BE2C (cell line): Measurements from ENCODE around the gene KLHL35.
A peak's percentile ranks its signal among the peaks of the same experiment; 100 is the strongest.
"Not testable (repeated sequence)": the region's sequence is repeated elsewhere in the genome, so short reads cannot be mapped to it uniquely, and the experiment has no call there.

Source experiments
- DNase-seq: peaks from one replicate; pipeline ENCODE4 v3.0.0-alpha.2; 2020
- H3K27me3 ChIP-seq: fragments of 250-450 bp; sonication (Bioruptor Pico); 2 replicates; pipeline ENCODE4 v1.5.1; 2020; ENCODE audit warnings: mild to moderate bottlenecking
- H3K36me3 ChIP-seq: fragments of 250-450 bp; sonication (Bioruptor Pico); 2 replicates; pipeline ENCODE4 v1.5.1; 2020; ENCODE audit warnings: mild to moderate bottlenecking
- H3K4me1 ChIP-seq: fragments of 250-450 bp; sonication (Bioruptor Pico); 2 replicates; pipeline ENCODE4 v1.5.1; 2020
- H3K4me3 ChIP-seq: 2 replicates; pipeline ENCODE4 v1.5.1; 2011; ENCODE audit warnings: low read depth, low read length
- H3K9me3 ChIP-seq: fragments of 250-450 bp; sonication (Bioruptor Pico); 2 replicates; pipeline ENCODE4 v1.5.1; 2020
- CTCF ChIP-seq: IDR thresholded peaks from 2 replicates; pipeline ENCODE4 v1.5.1; 2012; ENCODE audit warnings: mild to moderate bottlenecking, low read depth, low read length

The KLHL35 gene

DNA sequence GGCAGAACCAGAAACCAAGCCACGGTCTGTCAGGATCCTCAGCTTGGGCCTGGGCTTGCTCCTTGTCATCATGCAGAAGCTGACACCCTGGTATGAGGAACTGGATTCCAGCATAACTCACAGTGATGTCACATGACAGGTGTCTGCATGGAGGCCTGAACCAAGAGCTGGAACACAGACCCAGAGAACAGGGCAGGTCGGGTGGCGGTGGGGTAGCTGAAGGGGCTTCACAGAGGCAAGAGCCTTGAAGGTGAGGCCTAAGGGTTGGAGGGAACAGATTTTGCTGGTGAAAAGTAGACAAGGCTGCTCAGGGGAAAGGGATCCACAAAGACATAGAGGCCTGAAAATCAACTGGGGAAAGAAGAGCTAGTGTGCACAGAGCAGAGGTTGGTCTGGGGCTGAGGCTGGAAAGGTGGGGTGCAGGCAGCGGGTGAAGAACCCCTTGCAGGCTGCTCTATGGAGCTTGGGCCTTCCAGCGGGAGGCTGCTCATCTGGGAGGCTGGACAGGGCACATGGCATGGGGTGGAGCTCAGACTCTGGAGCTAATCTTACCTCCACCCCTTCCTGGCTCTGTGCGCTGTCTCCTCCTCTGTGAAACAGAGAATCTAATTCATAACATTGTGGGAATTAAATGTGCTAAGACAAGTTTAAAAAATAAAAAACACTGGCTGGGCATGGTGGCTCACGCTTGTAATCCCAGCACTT, 52.1 kb downstream of the KLHL35 start:
- Histone ChIP-seq H3K36me3 (no peaks in the 10 kb centered on the region), H3K4me1 (peaks cover 7% of the 10 kb centered on the region; the same call in 1 of the 2 replicates), H3K27me3 (no peaks in the 10 kb centered on the region), H3K4me3 (no peak overlapping the region), H3K9me3 (no peaks in the 10 kb centered on the region)
- no peak for DNase-seq
- no peak for TF ChIP-seq CTCF

DNA sequence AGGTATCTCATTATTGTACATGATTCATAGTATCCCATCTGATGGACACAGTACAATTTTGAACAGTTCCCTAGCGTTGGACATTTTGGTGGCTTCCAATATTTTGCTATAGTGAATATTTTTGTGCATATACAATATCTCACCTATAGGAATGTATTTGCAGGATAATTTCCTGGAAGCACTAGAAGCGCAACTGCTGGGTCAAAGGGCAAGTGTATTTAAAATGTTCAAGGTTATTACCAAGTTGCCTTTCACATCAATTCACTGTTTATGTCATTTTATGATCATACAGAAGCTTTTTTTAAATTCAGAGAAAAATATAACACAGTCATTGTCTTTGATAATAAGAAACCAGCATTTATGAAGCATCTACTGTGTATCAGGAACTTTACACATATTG, 52.8 kb downstream of the KLHL35 start:
- no peak for DNase-seq
- Histone ChIP-seq H3K4me3 (no peak overlapping the region), H3K4me1 (peaks cover 7% of the 10 kb centered on the region; the same call in 1 of the 2 replicates), H3K36me3 (no peaks in the 10 kb centered on the region), H3K27me3 (no peaks in the 10 kb centered on the region), H3K9me3 (no peaks in the 10 kb centered on the region)
- no peak for TF ChIP-seq CTCF

GRCh38 chr11:75378776-75379175, 54.2 kb downstream of the KLHL35 start:
- H3K4me3 ChIP-seq, H3K36me3 ChIP-seq, H3K27me3 ChIP-seq, H3K9me3 ChIP-seq, H3K4me1 ChIP-seq, DNase-seq: not testable (repeated sequence)

- Histone ChIP-seq H3K4me3 (no peak overlapping the region), H3K36me3 (no peaks in the 10 kb centered on the region), H3K4me1 (0 out of 2 replicates have a peak, but pooled peaks cover 4% of the 10 kb centered on the region), H3K9me3 (no peaks in the 10 kb centered on the region), H3K27me3 (no peaks in the 10 kb centered on the region)
- peak; percentile 50 for TF ChIP-seq CTCF
- no peak for DNase-seq
Observed at GRCh38 chr11:75376175-75376574, 56.8 kb downstream of the KLHL35 start.

DNA sequence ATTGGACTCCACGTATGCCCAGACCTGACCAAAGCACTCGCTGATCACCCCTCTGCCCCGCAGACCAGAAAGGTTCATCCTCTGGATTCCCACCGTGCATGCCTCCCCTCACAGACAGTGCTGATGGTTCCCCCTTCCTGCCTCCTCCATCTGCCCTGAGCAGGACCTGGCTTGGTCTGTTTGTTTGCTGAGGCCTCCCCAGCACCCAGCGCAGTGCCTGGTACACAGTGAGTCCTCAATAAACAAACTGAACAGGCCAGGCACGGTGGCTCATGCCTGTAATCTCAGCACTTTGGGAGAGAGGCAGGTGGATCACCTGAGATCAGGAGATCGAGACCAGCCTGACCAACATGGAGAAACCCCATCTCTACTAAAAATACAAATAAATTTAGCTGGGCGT, 57.4 kb downstream of the KLHL35 start:
- Histone ChIP-seq H3K4me3 (no peak overlapping the region), H3K4me1 (0 out of 2 replicates have a peak, but pooled peaks cover under 1% of the 10 kb centered on the region), H3K9me3 (no peaks in the 10 kb centered on the region), H3K36me3 (no peaks in the 10 kb centered on the region), H3K27me3 (no peaks in the 10 kb centered on the region)
- TF ChIP-seq CTCF, result no peak
- DNase-seq, result no peak

DNA sequence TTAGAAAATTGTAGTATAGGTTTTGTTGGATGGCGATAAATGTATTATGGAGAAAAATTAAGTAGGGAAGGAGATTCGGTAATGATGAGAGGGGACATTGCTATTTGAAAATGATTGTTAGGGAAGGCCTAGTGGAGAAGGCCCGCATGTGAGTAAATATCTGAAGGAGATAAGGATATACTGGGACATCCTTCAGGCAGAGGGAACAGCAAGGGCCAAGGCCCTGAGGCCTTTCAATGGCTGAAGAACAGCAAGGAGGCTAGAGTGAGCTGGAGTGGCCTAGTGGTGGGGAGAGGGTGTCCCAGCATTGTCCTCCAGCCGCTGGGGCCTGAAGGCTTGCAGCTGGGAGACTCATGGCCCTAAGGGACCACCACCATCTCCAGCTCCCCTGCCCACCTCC, 58.4 kb downstream of the KLHL35 start:
- Histone ChIP-seq H3K4me1 (no peaks in the 10 kb centered on the region), H3K9me3 (no peaks in the 10 kb centered on the region; the same call in 1 of the 2 replicates), H3K36me3 (no peaks in the 10 kb centered on the region), H3K27me3 (no peaks in the 10 kb centered on the region), H3K4me3 (no peak overlapping the region)
- no peak for DNase-seq
- TF ChIP-seq CTCF, result no peak
